HepG2 (cell line): ENCODE results near the gene ACTN1. TPM values are rescaled to one million over a fixed set of nuclear protein-coding genes. Genes with fewer than 3 reads are reported as not detected.

Source experiments
- ATAC-seq: fragments of 200-7000 bp; cut with Tn5 transposase; 3 replicates; pipeline ENCODE4 v1.9.1; 2020; ENCODE audit warnings: mild to moderate bottlenecking, moderate library complexity
- BruUV-seq: library from RNA; stranded (reverse); fragments of 400-500 nt; replicated peaks from 2 replicates; lab custom pipeline; 2021; lab: Mats Ljungman, UMichigan
- CTCF ChIA-PET: fragments of 300-600 bp; formaldehyde crosslinking; extraction: SDS; loops from one replicate; lab custom pipeline; 2021; ENCODE audit warnings: low total read pairs, inconsistent platforms, low intra/inter-chr PET ratio; lab: Yijun Ruan, JAX
- POLR2A ChIA-PET: fragments of 350-600 bp; sonication (Branson Sonifier 250); formaldehyde crosslinking; loops from one replicate; lab custom pipeline; 2020; ENCODE audit warnings: antibody characterized with exemption, inconsistent platforms; lab: Yijun Ruan, JAX
- DNase-seq: peaks from one replicate; pipeline ENCODE4 v3.0.0-alpha.2; 2015; ENCODE audit warnings: low spot score
- FAIRE-seq: peaks from 3 replicates; lab custom pipeline; 2011; peaks lifted over from hg19 to GRCh38; lab: Jason Lieb, UNC
- H2AFZ ChIP-seq: one replicate; pipeline ENCODE4 v1.6.1; 2011; ENCODE audit warnings: low read length, inconsistent platforms
- H3K27ac ChIP-seq: fragments of 300-600 bp; 3 replicates; pipeline ENCODE4 v1.8.0; 2011; ENCODE audit warnings: mixed run types, mild to moderate bottlenecking, mixed read lengths, low read length, inconsistent platforms; ENCODE audit not compliant: insufficient read depth; ENCODE audit errors: extremely low read length
- H3K27me3 ChIP-seq, 2 experiments: fragments of 200-600 bp in 1 of 2; 2 replicates in 1 of 2; 3 replicates in 1 of 2; pipeline versions ENCODE4 v1.6.0 to v1.8.0; 2011; ENCODE audit warnings: low read length in 2 of 2, mild to moderate bottlenecking in 2 of 2, moderate library complexity in 2 of 2, inconsistent platforms in 1 of 2; ENCODE audit not compliant: insufficient read depth in 2 of 2, control insufficient read depth in 1 of 2
- H3K36me3 ChIP-seq, 2 experiments: fragments of 200-600 bp in 1 of 2; replicated peaks in 1 of 2; 2 replicates in 1 of 2; 3 replicates in 1 of 2; pipeline versions ENCODE4 v1.5.1 to v1.8.0; 2011; ENCODE audit warnings: low read length in 2 of 2, inconsistent platforms in 1 of 2; ENCODE audit not compliant: insufficient read depth in 2 of 2, control insufficient read depth in 1 of 2
- H3K4me1 ChIP-seq: 2 replicates; pipeline ENCODE4 v1.5.1; 2012; ENCODE audit warnings: low read length, inconsistent platforms; ENCODE audit not compliant: insufficient read depth
- H3K4me2 ChIP-seq: 2 replicates; pipeline ENCODE4 v1.6.0; 2011; ENCODE audit warnings: low read depth, low read length, inconsistent platforms
- H3K4me3 ChIP-seq, 3 experiments: fragments of 200-600 bp in 1 of 3; sonication (generic), shearing (Covaris generic) in 1 of 3; replicated peaks in 1 of 3; 2 replicates each; pipeline ENCODE4 v1.5.1; 2011 to 2016; ENCODE audit warnings: low read length in 3 of 3, inconsistent platforms in 2 of 3, low read depth in 2 of 3, mild to moderate bottlenecking in 2 of 3, control low read depth in 1 of 3, mixed read lengths in 1 of 3; ENCODE audit not compliant: insufficient read depth in 1 of 3
- H3K79me2 ChIP-seq: one replicate; pipeline ENCODE4 v1.6.1; 2011; ENCODE audit warnings: low read length, inconsistent platforms; ENCODE audit not compliant: insufficient read depth
- H3K9ac ChIP-seq: 2 replicates; pipeline ENCODE4 v1.6.0; 2011; ENCODE audit warnings: mild to moderate bottlenecking, low read depth, low read length, inconsistent platforms; ENCODE audit not compliant: insufficient read depth
- H3K9me3 ChIP-seq: 2 replicates; pipeline ENCODE4 v1.5.1; 2012; ENCODE audit warnings: mild to moderate bottlenecking, low read length
- H4K20me1 ChIP-seq: 2 replicates; pipeline ENCODE4 v1.6.0; 2011; ENCODE audit warnings: inconsistent platforms, mild to moderate bottlenecking, low read length, moderate library complexity; ENCODE audit not compliant: insufficient read depth
- ATRX ChIP-seq: sonication (generic); formaldehyde crosslinking; IDR thresholded peaks from 2 replicates; pipeline ENCODE4 v1.4.0; 2020; ENCODE audit warnings: missing genetic modification reagents, borderline replicate concordance
- CC2D1A ChIP-seq: sonication (generic); formaldehyde crosslinking; IDR thresholded peaks from 2 replicates; pipeline ENCODE4 v1.8.1; 2023; ENCODE audit warnings: mild to moderate bottlenecking, missing genetic modification reagents
- EP300 ChIP-seq, 3 experiments: sonication (generic) in 1 of 3; formaldehyde crosslinking in 1 of 3; IDR thresholded peaks; 2 replicates each; pipeline versions ENCODE4 v1.5.1 to v1.6.1; 2011 to 2020; ENCODE audit warnings: low read depth in 2 of 3, low read length in 2 of 3, borderline replicate concordance in 1 of 3, improper control_type of control experiment in 1 of 3, mild to moderate bottlenecking in 1 of 3, missing genetic modification reagents in 1 of 3, moderate library complexity in 1 of 3
- HOXA3 ChIP-seq: sonication (generic); formaldehyde crosslinking; IDR thresholded peaks from 2 replicates; pipeline ENCODE4 v1.5.0; 2020; ENCODE audit warnings: missing genetic modification reagents
- MAX ChIP-seq: IDR thresholded peaks from 2 replicates; pipeline ENCODE4 v1.6.1; 2012; ENCODE audit warnings: inconsistent platforms
- MED13 ChIP-seq: sonication (generic); formaldehyde crosslinking; IDR thresholded peaks from 2 replicates; pipeline ENCODE4 v1.5.0; 2020; ENCODE audit warnings: missing genetic modification reagents
- MTERF4 ChIP-seq: sonication (generic); formaldehyde crosslinking; IDR thresholded peaks from 2 replicates; pipeline ENCODE4 v1.8.0; 2023; ENCODE audit warnings: mild to moderate bottlenecking, missing genetic modification reagents
- NR2C2 ChIP-seq: sonication (generic); formaldehyde crosslinking; IDR thresholded peaks from 2 replicates; pipeline ENCODE4 v1.4.0; 2020; ENCODE audit warnings: missing genetic modification reagents, mild to moderate bottlenecking, moderate library complexity, borderline replicate concordance
- PBX2 ChIP-seq: IDR thresholded peaks from 2 replicates; pipeline ENCODE4 v1.6.1; 2016; ENCODE audit warnings: control low read depth
- SP4 ChIP-seq: sonication (generic); formaldehyde crosslinking; IDR thresholded peaks from 2 replicates; pipeline ENCODE4 v1.8.1; 2023; ENCODE audit warnings: mild to moderate bottlenecking, missing genetic modification reagents
- SUZ12 ChIP-seq: fragments of 150-350 bp; IDR thresholded peaks from 2 replicates; pipeline ENCODE4 v1.6.1; 2014; ENCODE audit warnings: low read depth, low read length
- ZNF12 ChIP-seq: sonication (generic); formaldehyde crosslinking; IDR thresholded peaks from 2 replicates; pipeline ENCODE4 v1.5.0; 2020; ENCODE audit warnings: missing genetic modification reagents
- ZNF235 ChIP-seq: sonication (generic); formaldehyde crosslinking; IDR thresholded peaks from 2 replicates; pipeline ENCODE4 v1.8.1; 2023; ENCODE audit warnings: mild to moderate bottlenecking, missing genetic modification reagents, borderline replicate concordance
- ZNF772 ChIP-seq: sonication (generic); formaldehyde crosslinking; IDR thresholded peaks from 2 replicates; pipeline ENCODE4 v1.5.0; 2020; ENCODE audit warnings: mild to moderate bottlenecking, missing genetic modification reagents
- ZSCAN30 ChIP-seq: sonication (generic); formaldehyde crosslinking; IDR thresholded peaks from 2 replicates; pipeline ENCODE4 v1.5.0; 2020; ENCODE audit warnings: mild to moderate bottlenecking, missing genetic modification reagents
- WGBS: methylation state at CpG from one replicate; pipeline ENCODE4 v1.1.6; 2017; ENCODE audit warnings: low lambda C conversion rate; 5-methylcytosine and 5-hydroxymethylcytosine counted together
- in situ Hi-C: cut with HindIII; loops from 2 replicates; pipeline ENCODE4 v1.10.0; 2017; ENCODE audit warnings: low pct_unique_long_range_greater_than_20kb; ENCODE audit not compliant: extremely low pct_ligation_motif_present
- intact Hi-C: fragments of 100-400 bp; cut with micrococcal nuclease; formaldehyde crosslinking; loops from one replicate; pipeline ENCODE4 v1.10.0; 2022; ENCODE audit not compliant: unreplicated experiment
- polyA plus RNA-seq, 8 experiments: library from polyadenylated mRNA; depleted of rRNA in 3 of 8; stranded (reverse) in 7 of 8; unstranded in 1 of 8; fragments of >200 nt; fragmentation: Illumina TruSeq in 4 of 8; extraction: Trizol in 4 of 8; gene quantifications; 2 replicates each; pipeline versions ENCODE4 v1.2.1 to v1.2.3, GENCODE V29; 2011 to 2016; ENCODE audit warnings: low read depth in 4 of 8, missing spikeins in 1 of 8, mixed read lengths in 1 of 8; ENCODE audit not compliant: insufficient read depth in 1 of 8
- total RNA-seq, 5 experiments: library from RNA; depleted of rRNA; stranded (reverse); fragments of >200 nt; fragmentation: Illumina TruSeq; extraction: Trizol; gene quantifications; 2 replicates each; pipeline ENCODE4 v1.2.3, GENCODE V29; 2016; ENCODE audit warnings: low read depth in 1 of 5
- TF ChIP-seq, protein P1 (sequence below): IDR thresholded peaks from 2 replicates; pipeline ENCODE4 v1.6.1; 2016; ENCODE audit warnings: missing genetic modification reagents, missing compliant biosample characterization
- TF ChIP-seq, protein P2 (sequence below): sonication (generic); formaldehyde crosslinking; IDR thresholded peaks from 2 replicates; pipeline ENCODE4 v1.4.0; 2020; ENCODE audit warnings: mild to moderate bottlenecking, missing genetic modification reagents, borderline replicate concordance

ACTN1 gene
- total and polyA plus RNA-seq, 2 of the 13 experiments (the other 11 are each of a cell fraction or from before 2014, with no cell fraction given), result 58.6 to 162 TPM

GRCh38 chr14:69023035-69023434 is 43.9 kb upstream of the ACTN1 start:
- in situ Hi-C loops (no loop called here), intact Hi-C loops (no loop called here)
- 0 out of 2 replicates have a peak overlapping the region, but pooled peaks have one; percentile 7 for H3K4me2 ChIP-seq
- no peak overlapping the region for H3K27ac ChIP-seq
- no peaks in the 10 kb centered on the region for H3K79me2 ChIP-seq
- H3K9ac ChIP-seq, result no peak overlapping the region
- no peaks in the 10 kb centered on the region for H3K36me3 ChIP-seq
- DNase-seq (no peak), ATAC-seq (no peak), FAIRE-seq (no peak)
- ChIA-PET POLR2A (no interaction called here), CTCF (no interaction called here)
- no peak overlapping the region for H2AFZ ChIP-seq
- 0 out of 5 replicates have a peak, but pooled peaks cover 0 to 4% of the 10 kb centered on the region in 2 experiments for H3K27me3 ChIP-seq
- BruUV-seq, result no TSS peak
- no peaks in the 10 kb centered on the region for H3K9me3 ChIP-seq
- peaks cover 5% of the 10 kb centered on the region for H3K4me1 ChIP-seq
- H3K4me3 ChIP-seq, result no peak overlapping the region
- H4K20me1 ChIP-seq, result no peaks in the 10 kb centered on the region
- WGBS, result 6% methylated on average over 4 of the region's 4 CpGs
- TF ChIP-seq ZNF12 (CRISPR knock-in tag) (no peak), HOXA3 (CRISPR knock-in tag) (no peak), SUZ12 (no peak), MTERF4 (CRISPR knock-in tag) (no peak), ATRX (CRISPR knock-in tag) (no peak), MED13 (CRISPR knock-in tag) (no peak), ZNF235 (no peak), CC2D1A (CRISPR knock-in tag) (no peak), NR2C2 (CRISPR knock-in tag) (no peak), PBX2 (CRISPR knock-in tag) (no peak), MAX (no peak), SP4 (no peak), ZSCAN30 (CRISPR knock-in tag) (no peak), ZNF772 (CRISPR knock-in tag) (no peak), EP300 (IDR thresholded peaks at IDR 0.05; ENCODE audit: low read depth in 2 of 2, low read length in 2 of 2) (no peak), EP300 (CRISPR knock-in tag; IDR thresholded peaks at IDR 0.05; ENCODE audit: borderline replicate concordance) (no peak)
- TF ChIP-seq, protein P1, sequence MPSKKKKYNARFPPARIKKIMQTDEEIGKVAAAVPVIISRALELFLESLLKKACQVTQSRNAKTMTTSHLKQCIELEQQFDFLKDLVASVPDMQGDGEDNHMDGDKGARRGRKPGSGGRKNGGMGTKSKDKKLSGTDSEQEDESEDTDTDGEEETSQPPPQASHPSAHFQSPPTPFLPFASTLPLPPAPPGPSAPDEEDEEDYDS (CRISPR knock-in tag), result no peak
- TF ChIP-seq, protein P2, sequence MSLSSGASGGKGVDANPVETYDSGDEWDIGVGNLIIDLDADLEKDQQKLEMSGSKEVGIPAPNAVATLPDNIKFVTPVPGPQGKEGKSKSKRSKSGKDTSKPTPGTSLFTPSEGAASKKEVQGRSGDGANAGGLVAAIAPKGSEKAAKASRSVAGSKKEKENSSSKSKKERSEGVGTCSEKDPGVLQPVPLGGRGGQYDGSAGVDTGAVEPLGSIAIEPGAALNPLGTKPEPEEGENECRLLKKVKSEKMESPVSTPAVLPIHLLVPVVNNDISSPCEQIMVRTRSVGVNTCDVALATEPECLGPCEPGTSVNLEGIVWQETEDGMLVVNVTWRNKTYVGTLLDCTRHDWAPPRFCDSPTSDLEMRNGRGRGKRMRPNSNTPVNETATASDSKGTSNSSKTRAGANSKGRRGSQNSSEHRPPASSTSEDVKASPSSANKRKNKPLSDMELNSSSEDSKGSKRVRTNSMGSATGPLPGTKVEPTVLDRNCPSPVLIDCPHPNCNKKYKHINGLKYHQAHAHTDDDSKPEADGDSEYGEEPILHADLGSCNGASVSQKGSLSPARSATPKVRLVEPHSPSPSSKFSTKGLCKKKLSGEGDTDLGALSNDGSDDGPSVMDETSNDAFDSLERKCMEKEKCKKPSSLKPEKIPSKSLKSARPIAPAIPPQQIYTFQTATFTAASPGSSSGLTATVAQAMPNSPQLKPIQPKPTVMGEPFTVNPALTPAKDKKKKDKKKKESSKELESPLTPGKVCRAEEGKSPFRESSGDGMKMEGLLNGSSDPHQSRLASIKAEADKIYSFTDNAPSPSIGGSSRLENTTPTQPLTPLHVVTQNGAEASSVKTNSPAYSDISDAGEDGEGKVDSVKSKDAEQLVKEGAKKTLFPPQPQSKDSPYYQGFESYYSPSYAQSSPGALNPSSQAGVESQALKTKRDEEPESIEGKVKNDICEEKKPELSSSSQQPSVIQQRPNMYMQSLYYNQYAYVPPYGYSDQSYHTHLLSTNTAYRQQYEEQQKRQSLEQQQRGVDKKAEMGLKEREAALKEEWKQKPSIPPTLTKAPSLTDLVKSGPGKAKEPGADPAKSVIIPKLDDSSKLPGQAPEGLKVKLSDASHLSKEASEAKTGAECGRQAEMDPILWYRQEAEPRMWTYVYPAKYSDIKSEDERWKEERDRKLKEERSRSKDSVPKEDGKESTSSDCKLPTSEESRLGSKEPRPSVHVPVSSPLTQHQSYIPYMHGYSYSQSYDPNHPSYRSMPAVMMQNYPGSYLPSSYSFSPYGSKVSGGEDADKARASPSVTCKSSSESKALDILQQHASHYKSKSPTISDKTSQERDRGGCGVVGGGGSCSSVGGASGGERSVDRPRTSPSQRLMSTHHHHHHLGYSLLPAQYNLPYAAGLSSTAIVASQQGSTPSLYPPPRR (CRISPR knock-in tag), result no peak
